A673 (cell line): ENCODE data around the gene TEX101. TPM values are rescaled to one million over a fixed set of nuclear protein-coding genes. Genes with fewer than 3 reads are reported as not detected.
A peak's percentile ranks its signal among the peaks of the same experiment; 100 is the strongest.
"Not testable (repeated sequence)": the region's sequence is repeated elsewhere in the genome, so short reads cannot be mapped to it uniquely, and the experiment has no call there.

Experiments
- BruUV-seq: library from RNA; stranded (reverse); fragments of 400-500 nt; replicated peaks from 2 replicates; lab custom pipeline; 2021; lab: Mats Ljungman, UMichigan
- CTCF ChIA-PET: fragments of 300-600 bp; sonication (Branson Sonifier 250); formaldehyde crosslinking; loops from one replicate; lab custom pipeline; 2022; ENCODE audit warnings: antibody characterized with exemption; lab: Charles Lee
- POLR2A ChIA-PET: fragments of 300-600 bp; sonication (Branson Sonifier 250); formaldehyde crosslinking; loops from one replicate; lab custom pipeline; 2022; ENCODE audit warnings: antibody characterized with exemption; ENCODE audit not compliant: low non-redundant PET; lab: Charles Lee
- DNase-seq: peaks from one replicate; pipeline ENCODE4 v3.0.0-alpha.2; 2015; ENCODE audit warnings: low spot score
- H3K27ac ChIP-seq: fragments of 200-600 bp; sonication (generic); 2 replicates; pipeline ENCODE4 v1.5.1; 2016; ENCODE audit warnings: mixed run types, low read depth, mild to moderate bottlenecking, mixed read lengths, antibody characterized with exemption, low read length; ENCODE audit not compliant: poor library complexity, severe bottlenecking
- H3K27me3 ChIP-seq: fragments of 200-600 bp; sonication (generic); replicated peaks from 2 replicates; pipeline ENCODE4 v1.6.1; 2017; ENCODE audit warnings: mixed run types, low read depth, mild to moderate bottlenecking, mixed read lengths, antibody characterized with exemption, low read length; ENCODE audit not compliant: insufficient read depth, poor library complexity
- H3K36me3 ChIP-seq: fragments of 200-600 bp; sonication (generic); 2 replicates; pipeline ENCODE4 v1.6.1; 2016; ENCODE audit warnings: mixed run types, mild to moderate bottlenecking, mixed read lengths, antibody characterized with exemption, low read length; ENCODE audit not compliant: insufficient read depth, poor library complexity, severe bottlenecking
- H3K4me1 ChIP-seq: fragments of 200-600 bp; sonication (generic); 2 replicates; pipeline ENCODE4 v1.6.1; 2017; ENCODE audit warnings: mixed run types, mild to moderate bottlenecking, mixed read lengths, antibody characterized with exemption, low read length; ENCODE audit not compliant: insufficient read depth, poor library complexity, severe bottlenecking
- H3K4me3 ChIP-seq: fragments of 200-600 bp; sonication (generic); 2 replicates; pipeline ENCODE4 v1.5.1; 2016; ENCODE audit warnings: low read depth, mixed run types, mild to moderate bottlenecking, mixed read lengths, low read length; ENCODE audit not compliant: poor library complexity, severe bottlenecking
- H3K9me3 ChIP-seq: fragments of 200-600 bp; sonication (generic); 2 replicates; pipeline ENCODE4 v1.6.1; 2016; ENCODE audit warnings: mixed run types, low read depth, mild to moderate bottlenecking, mixed read lengths, antibody characterized with exemption, low read length; ENCODE audit not compliant: poor library complexity, severe bottlenecking
- EZH2 ChIP-seq: fragments of 200-600 bp; sonication (generic); IDR thresholded peaks from 2 replicates; pipeline ENCODE4 v1.6.1; 2017; ENCODE audit warnings: borderline replicate concordance, low read depth, mild to moderate bottlenecking, mixed read lengths, antibody characterized with exemption, low read length; ENCODE audit not compliant: poor library complexity, severe bottlenecking
- intact Hi-C: fragments of 100-400 bp; cut with micrococcal nuclease; formaldehyde crosslinking; loops from one replicate; pipeline ENCODE4 v1.10.0; 2022; ENCODE audit not compliant: unreplicated experiment
- total RNA-seq: library from RNA; stranded (reverse); gene quantifications from 2 replicates; pipeline ENCODE4 v1.2.3, GENCODE V29; 2021
- TF ChIP-seq, protein P1 (sequence below): fragments of 300-800, 200-600 bp; sonication (generic); conservative IDR thresholded peaks from 2 replicates; pipeline ENCODE4 v1.5.1; 2017; ENCODE audit warnings: low read depth, mild to moderate bottlenecking, antibody characterized with exemption, low read length, moderate library complexity, mixed read lengths

TEX101 gene
- total RNA-seq, 1 experiment from 2014 or later = not detected

DNA sequence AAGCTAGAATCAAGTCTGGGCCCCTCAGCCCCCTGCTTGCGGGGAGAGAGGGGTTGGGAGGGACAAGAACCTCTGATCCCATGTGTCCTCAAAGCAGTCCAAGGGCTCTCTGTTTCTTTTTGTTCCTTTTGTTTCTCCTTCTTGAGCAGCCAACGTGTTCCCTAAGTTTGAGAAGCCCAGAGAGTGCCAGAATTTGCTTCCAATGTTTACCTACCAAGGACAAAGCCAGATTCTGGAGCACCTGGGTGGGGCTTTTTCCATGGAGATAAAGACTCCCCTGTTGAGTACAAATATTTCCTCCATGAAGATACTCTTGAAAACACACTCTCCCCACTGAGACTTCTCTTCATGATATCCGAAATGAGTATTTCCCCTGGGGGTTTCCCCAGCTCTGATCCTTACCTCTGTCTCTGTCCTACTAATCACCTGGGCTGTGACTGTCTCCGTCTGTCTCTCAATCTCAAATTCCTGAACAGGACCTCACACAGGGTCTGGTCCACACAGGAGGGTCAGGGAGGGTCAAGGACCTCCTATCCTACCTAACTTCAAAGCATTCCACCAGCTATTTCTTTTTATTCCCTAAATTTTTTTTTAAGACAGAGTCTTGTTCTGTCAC, 33.8 kb upstream of the TEX101 start:
- no TSS peak for BruUV-seq
- ChIA-PET POLR2A (no interaction called here), CTCF (no interaction called here)
- Histone ChIP-seq H3K27ac (no peak overlapping the region), H3K36me3 (no peaks in the 10 kb centered on the region), H3K9me3 (no peaks in the 10 kb centered on the region), H3K27me3 (peaks cover 15% of the 10 kb centered on the region), H3K4me1 (no peaks in the 10 kb centered on the region), H3K4me3 (no peak overlapping the region)
- TF ChIP-seq EZH2 = no peak
- TF ChIP-seq, protein P1, sequence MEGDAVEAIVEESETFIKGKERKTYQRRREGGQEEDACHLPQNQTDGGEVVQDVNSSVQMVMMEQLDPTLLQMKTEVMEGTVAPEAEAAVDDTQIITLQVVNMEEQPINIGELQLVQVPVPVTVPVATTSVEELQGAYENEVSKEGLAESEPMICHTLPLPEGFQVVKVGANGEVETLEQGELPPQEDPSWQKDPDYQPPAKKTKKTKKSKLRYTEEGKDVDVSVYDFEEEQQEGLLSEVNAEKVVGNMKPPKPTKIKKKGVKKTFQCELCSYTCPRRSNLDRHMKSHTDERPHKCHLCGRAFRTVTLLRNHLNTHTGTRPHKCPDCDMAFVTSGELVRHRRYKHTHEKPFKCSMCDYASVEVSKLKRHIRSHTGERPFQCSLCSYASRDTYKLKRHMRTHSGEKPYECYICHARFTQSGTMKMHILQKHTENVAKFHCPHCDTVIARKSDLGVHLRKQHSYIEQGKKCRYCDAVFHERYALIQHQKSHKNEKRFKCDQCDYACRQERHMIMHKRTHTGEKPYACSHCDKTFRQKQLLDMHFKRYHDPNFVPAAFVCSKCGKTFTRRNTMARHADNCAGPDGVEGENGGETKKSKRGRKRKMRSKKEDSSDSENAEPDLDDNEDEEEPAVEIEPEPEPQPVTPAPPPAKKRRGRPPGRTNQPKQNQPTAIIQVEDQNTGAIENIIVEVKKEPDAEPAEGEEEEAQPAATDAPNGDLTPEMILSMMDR = no peak
- DNase-seq = no peak
- intact Hi-C loops = no loop called here

DNA sequence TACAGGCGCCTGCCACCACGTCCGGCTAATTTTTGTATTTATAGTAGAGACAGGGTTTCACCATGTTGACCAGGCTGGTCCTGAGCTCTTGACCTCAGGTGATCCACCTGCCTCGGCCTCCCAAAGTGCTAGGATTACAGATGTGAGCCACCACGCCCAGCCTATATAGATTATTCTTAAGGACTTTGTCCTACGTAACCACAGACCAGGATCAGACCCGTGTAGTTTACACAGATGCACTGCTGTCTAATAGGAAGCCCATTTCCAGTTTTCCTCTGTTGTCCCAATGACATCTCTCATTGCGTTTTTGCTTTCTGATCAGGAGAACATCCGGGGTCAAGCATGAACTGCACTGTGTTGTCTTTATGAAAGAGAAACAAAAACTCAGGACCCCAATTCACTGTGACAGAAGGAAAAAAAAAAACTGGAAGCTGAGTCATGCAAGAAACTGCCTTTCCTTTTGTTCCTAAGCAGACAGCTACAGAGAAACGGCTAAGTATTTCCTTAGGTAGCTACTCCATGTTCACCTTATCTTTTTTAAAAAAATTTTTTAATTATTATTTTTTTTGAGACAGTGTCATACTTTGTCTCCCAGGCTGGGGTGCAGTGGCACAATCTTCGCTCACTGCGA, 32.0 kb upstream of the TEX101 start:
- intact Hi-C loops = not testable (repeated sequence)

DNA sequence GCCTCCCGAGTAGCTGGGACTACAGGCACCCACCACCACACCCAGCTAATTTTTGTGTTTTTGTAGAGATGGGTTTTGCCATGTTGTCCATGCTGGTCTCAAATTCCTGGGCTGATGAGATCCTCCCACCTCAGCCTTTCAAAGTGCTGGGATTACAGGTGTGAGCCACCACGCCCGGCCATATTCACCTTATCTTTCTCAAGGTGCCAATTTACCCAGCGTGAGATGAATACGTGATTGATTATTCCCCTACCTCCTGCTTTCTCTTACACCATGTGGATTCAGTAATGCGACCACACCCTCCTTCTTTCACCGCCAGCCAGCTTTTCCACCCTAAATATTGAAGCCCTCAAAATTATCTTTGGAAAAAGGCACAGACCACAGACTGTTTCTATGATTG, 31.4 kb upstream of the TEX101 start:
- CTCF ChIA-PET, H3K9me3 ChIP-seq, DNase-seq, POLR2A ChIA-PET, H3K4me1 ChIP-seq, H3K4me3 ChIP-seq, H3K27ac ChIP-seq, BruUV-seq, intact Hi-C loops, H3K36me3 ChIP-seq: not testable (repeated sequence)
- peaks cover 15% of the 10 kb centered on the region for H3K27me3 ChIP-seq

More for the DNA sequence above, 32.0 kb upstream of the TEX101 start:
- H3K36me3 ChIP-seq, BruUV-seq, H3K4me1 ChIP-seq, POLR2A ChIA-PET, H3K27ac ChIP-seq, H3K4me3 ChIP-seq, CTCF ChIA-PET, DNase-seq, H3K9me3 ChIP-seq: not testable (repeated sequence)
- peaks cover 15% of the 10 kb centered on the region for H3K27me3 ChIP-seq

- H3K4me1 ChIP-seq, BruUV-seq, H3K9me3 ChIP-seq, H3K4me3 ChIP-seq, H3K36me3 ChIP-seq, DNase-seq, H3K27ac ChIP-seq, CTCF ChIA-PET, POLR2A ChIA-PET, intact Hi-C loops: not testable (repeated sequence)
- peaks cover 15% of the 10 kb centered on the region for H3K27me3 ChIP-seq
These were observed 30.9 kb upstream of the TEX101 start for GRCh38 chr19:43383759-43384158.

DNA sequence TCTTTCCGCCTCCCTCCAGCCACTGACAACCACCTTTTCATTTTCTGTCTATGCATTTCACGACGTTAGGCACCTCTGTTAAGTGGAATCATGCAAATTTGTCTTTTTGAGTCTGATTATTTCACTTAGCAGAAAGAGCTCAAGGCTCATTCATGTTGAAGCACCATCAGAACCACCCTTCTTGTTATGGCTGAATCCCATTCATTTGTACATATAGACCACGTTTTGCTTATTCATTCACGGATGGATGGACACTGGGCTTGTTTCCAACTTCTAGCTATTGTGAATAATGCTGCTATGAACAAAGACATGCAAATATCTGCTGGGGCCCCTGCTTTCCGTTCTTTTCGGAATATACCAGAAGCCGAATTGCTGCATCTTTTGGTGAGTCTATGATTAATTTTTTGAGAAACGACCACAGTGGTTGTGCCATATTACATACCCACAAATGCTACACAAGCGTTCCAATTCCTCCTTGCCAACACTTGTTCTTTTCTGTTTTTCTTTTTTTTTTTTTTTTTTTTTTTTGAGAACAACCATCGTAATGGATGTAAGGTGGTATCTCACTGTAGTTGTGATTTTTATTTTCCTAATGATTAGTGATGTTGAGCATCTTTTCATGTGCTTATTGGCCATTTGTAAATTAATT, 23.7 kb upstream of the TEX101 start:
- H3K27ac ChIP-seq, H3K9me3 ChIP-seq, H3K4me1 ChIP-seq, POLR2A ChIA-PET, H3K27me3 ChIP-seq, BruUV-seq, H3K4me3 ChIP-seq, intact Hi-C loops, CTCF ChIA-PET, H3K36me3 ChIP-seq: not testable (repeated sequence)
- peak; percentile 82 for DNase-seq

DNA sequence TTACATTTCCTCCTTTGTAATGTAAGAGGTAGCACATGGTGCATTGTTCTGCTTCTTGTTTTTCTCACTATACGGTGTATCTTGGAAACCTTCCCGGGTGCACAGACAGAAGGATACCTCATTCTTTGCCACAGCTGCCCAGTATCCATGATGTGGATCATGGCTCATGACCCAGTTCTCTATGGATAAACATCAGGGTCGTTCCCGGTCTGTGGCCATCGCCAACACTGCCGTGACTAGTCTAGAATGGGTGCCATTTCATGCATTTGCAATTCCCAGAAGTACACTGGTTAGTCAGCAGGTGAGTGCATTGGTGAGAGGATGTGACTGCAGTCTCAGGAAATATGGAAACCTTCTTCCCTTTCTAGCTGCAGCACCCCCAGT, 23.1 kb upstream of the TEX101 start:
- CTCF ChIA-PET, BruUV-seq, intact Hi-C loops: not testable (repeated sequence)

More for the DNA sequence above, 23.1 kb upstream of the TEX101 start:
- H3K4me1 ChIP-seq, H3K27ac ChIP-seq, DNase-seq, H3K27me3 ChIP-seq, POLR2A ChIA-PET, H3K4me3 ChIP-seq, H3K9me3 ChIP-seq, H3K36me3 ChIP-seq: not testable (repeated sequence)
